Measurements from ENCODE around the gene TTC7B.

GRCh38 chr14:90592655-90593054, 223.6 kb downstream of the TTC7B start:
- TF ChIP-seq POLR2AphosphoS5 (IDR thresholded peaks at IDR 0.05; ENCODE audit: low read depth, low read length) (no peak), SIN3A (IDR thresholded peaks at IDR 0.05; ENCODE audit: borderline replicate concordance, insufficient read depth, low read length) (no peak), TAF1 (IDR thresholded peaks at IDR 0.05; ENCODE audit: borderline replicate concordance, insufficient read depth, low read length) (no peak), REST (IDR thresholded peaks at IDR 0.05; ENCODE audit: insufficient read depth in 1 of 2, low read depth in 2 of 2, low read length in 2 of 2) (no peak)
